ENCODE results near the gene LDAH.

The LDAH gene

GRCh38 chr2:20656561-20656960 is 166.3 kb downstream of the LDAH start:
- Histone ChIP-seq H3K4me3 (ENCODE audit: insufficient read depth, low read depth, low read length, poor library complexity, severe bottlenecking) (no peak overlapping the region), H3K9me3 (ENCODE audit: control insufficient read depth, low read length) (no peaks in the 10 kb centered on the region), H3K4me1 (ENCODE audit: control insufficient read depth, insufficient read depth, low read length, poor library complexity, severe bottlenecking) (peaks cover 5% of the 10 kb centered on the region), H3K27me3 (replicated peaks; ENCODE audit: control insufficient read depth, insufficient read depth, low read length, poor library complexity, severe bottlenecking) (peaks cover under 1% of the 10 kb centered on the region), H3K27ac (ENCODE audit: insufficient read depth, low read length, poor library complexity, severe bottlenecking) (no peak overlapping the region), H3K36me3 (ENCODE audit: control insufficient read depth, insufficient read depth, low read length) (no peaks in the 10 kb centered on the region)
- no peak for DNase-seq

- no peak for DNase-seq
- Histone ChIP-seq H3K4me1 (ENCODE audit: control insufficient read depth, insufficient read depth, low read length, poor library complexity, severe bottlenecking) (peaks cover 15% of the 10 kb centered on the region), H3K27ac (ENCODE audit: insufficient read depth, low read length, poor library complexity, severe bottlenecking) (no peak overlapping the region), H3K9me3 (ENCODE audit: control insufficient read depth, low read length) (no peaks in the 10 kb centered on the region), H3K4me3 (ENCODE audit: insufficient read depth, low read depth, low read length, poor library complexity, severe bottlenecking) (no peak overlapping the region), H3K36me3 (ENCODE audit: control insufficient read depth, insufficient read depth, low read length) (no peaks in the 10 kb centered on the region), H3K27me3 (replicated peaks; ENCODE audit: control insufficient read depth, insufficient read depth, low read length, poor library complexity, severe bottlenecking) (no peaks in the 10 kb centered on the region)
Observed at GRCh38 chr2:20654535-20654813, 168.4 kb downstream of the LDAH start.

GRCh38 chr2:20653695-20654534 is 169.0 kb downstream of the LDAH start:
- no peak overlapping the region for H3K4me3 ChIP-seq (ENCODE audit: insufficient read depth, low read depth, low read length, poor library complexity, severe bottlenecking)
- H3K9me3 ChIP-seq (ENCODE audit: control insufficient read depth, low read length) = no peaks in the 10 kb centered on the region
- peaks cover 15% of the 10 kb centered on the region for H3K4me1 ChIP-seq (ENCODE audit: control insufficient read depth, insufficient read depth, low read length, poor library complexity, severe bottlenecking)
- H3K27me3 ChIP-seq (replicated peaks; ENCODE audit: control insufficient read depth, insufficient read depth, low read length, poor library complexity, severe bottlenecking) = no peaks in the 10 kb centered on the region
- DNase-seq = no peak
- no peaks in the 10 kb centered on the region for H3K36me3 ChIP-seq (ENCODE audit: control insufficient read depth, insufficient read depth, low read length)
- H3K27ac ChIP-seq (ENCODE audit: insufficient read depth, low read length, poor library complexity, severe bottlenecking) = no peak overlapping the region

GRCh38 chr2:20652673-20653575 is 170.0 kb downstream of the LDAH start:
- Histone ChIP-seq H3K36me3 (ENCODE audit: control insufficient read depth, insufficient read depth, low read length) (no peaks in the 10 kb centered on the region), H3K9me3 (ENCODE audit: control insufficient read depth, low read length) (no peaks in the 10 kb centered on the region), H3K4me3 (ENCODE audit: insufficient read depth, low read depth, low read length, poor library complexity, severe bottlenecking) (no peak overlapping the region), H3K27ac (ENCODE audit: insufficient read depth, low read length, poor library complexity, severe bottlenecking) (no peak overlapping the region), H3K4me1 (ENCODE audit: control insufficient read depth, insufficient read depth, low read length, poor library complexity, severe bottlenecking) (peaks cover 15% of the 10 kb centered on the region), H3K27me3 (replicated peaks; ENCODE audit: control insufficient read depth, insufficient read depth, low read length, poor library complexity, severe bottlenecking) (no peaks in the 10 kb centered on the region)
- DNase-seq = no peak

- H3K27me3 ChIP-seq (replicated peaks; ENCODE audit: control insufficient read depth, insufficient read depth, low read length, poor library complexity, severe bottlenecking) = no peaks in the 10 kb centered on the region
- peaks cover 15% of the 10 kb centered on the region for H3K4me1 ChIP-seq (ENCODE audit: control insufficient read depth, insufficient read depth, low read length, poor library complexity, severe bottlenecking)
- H3K27ac ChIP-seq (ENCODE audit: insufficient read depth, low read length, poor library complexity, severe bottlenecking) = no peak overlapping the region
- H3K4me3 ChIP-seq (ENCODE audit: insufficient read depth, low read depth, low read length, poor library complexity, severe bottlenecking) = no peak overlapping the region
- no peak for DNase-seq
- H3K9me3 ChIP-seq (ENCODE audit: control insufficient read depth, low read length) = no peaks in the 10 kb centered on the region
- H3K36me3 ChIP-seq (ENCODE audit: control insufficient read depth, insufficient read depth, low read length) = no peaks in the 10 kb centered on the region
Observed at GRCh38 chr2:20652141-20652540, 170.8 kb downstream of the LDAH start.

- Histone ChIP-seq H3K9me3 (ENCODE audit: control insufficient read depth, low read length) (no peaks in the 10 kb centered on the region), H3K36me3 (ENCODE audit: control insufficient read depth, insufficient read depth, low read length) (no peaks in the 10 kb centered on the region), H3K27me3 (replicated peaks; ENCODE audit: control insufficient read depth, insufficient read depth, low read length, poor library complexity, severe bottlenecking) (no peaks in the 10 kb centered on the region), H3K27ac (ENCODE audit: insufficient read depth, low read length, poor library complexity, severe bottlenecking) (peak overlapping the region; percentile 61), H3K4me1 (ENCODE audit: control insufficient read depth, insufficient read depth, low read length, poor library complexity, severe bottlenecking) (peaks cover 15% of the 10 kb centered on the region), H3K4me3 (ENCODE audit: insufficient read depth, low read depth, low read length, poor library complexity, severe bottlenecking) (no peak overlapping the region)
- no peak for DNase-seq
Observed at GRCh38 chr2:20651731-20652099, 171.2 kb downstream of the LDAH start.

GRCh38 chr2:20650877-20651730 is 171.8 kb downstream of the LDAH start, which contains the start of gene HS1BP3:
TSS of gene HS1BP3 (minus strand) at chr2:20651098. CDS start at chr2:20651063, 35 bp downstream.
- peak within 1 kb of the TSS; percentile 84 for H3K27ac ChIP-seq (ENCODE audit: insufficient read depth, low read length, poor library complexity, severe bottlenecking)
- no peaks in the 10 kb centered on the region for H3K9me3 ChIP-seq (ENCODE audit: control insufficient read depth, low read length)
- peaks cover 15% of the 10 kb centered on the region for H3K4me1 ChIP-seq (ENCODE audit: control insufficient read depth, insufficient read depth, low read length, poor library complexity, severe bottlenecking)
- DNase-seq = peak; percentile 83 to 84 (median 84)
- no peaks in the 10 kb centered on the region for H3K36me3 ChIP-seq (ENCODE audit: control insufficient read depth, insufficient read depth, low read length)
- no peaks in the 10 kb centered on the region for H3K27me3 ChIP-seq (replicated peaks; ENCODE audit: control insufficient read depth, insufficient read depth, low read length, poor library complexity, severe bottlenecking)
- peak within 1 kb of the TSS; percentile 83 for H3K4me3 ChIP-seq (ENCODE audit: insufficient read depth, low read depth, low read length, poor library complexity, severe bottlenecking)

GRCh38 chr2:20650393-20650876 is 172.5 kb downstream of the LDAH start:
- Histone ChIP-seq H3K27ac (ENCODE audit: insufficient read depth, low read length, poor library complexity, severe bottlenecking) (peak overlapping the region; percentile 84), H3K4me1 (ENCODE audit: control insufficient read depth, insufficient read depth, low read length, poor library complexity, severe bottlenecking) (peaks cover 15% of the 10 kb centered on the region), H3K9me3 (ENCODE audit: control insufficient read depth, low read length) (no peaks in the 10 kb centered on the region), H3K36me3 (ENCODE audit: control insufficient read depth, insufficient read depth, low read length) (peaks cover 3% of the 10 kb centered on the region), H3K4me3 (ENCODE audit: insufficient read depth, low read depth, low read length, poor library complexity, severe bottlenecking) (peak overlapping the region; percentile 83), H3K27me3 (replicated peaks; ENCODE audit: control insufficient read depth, insufficient read depth, low read length, poor library complexity, severe bottlenecking) (no peaks in the 10 kb centered on the region)
- peak in 2 of 3 donors; percentile 15 to 23 for DNase-seq

GRCh38 chr2:20649976-20650375 is 172.9 kb downstream of the LDAH start:
- Histone ChIP-seq H3K27me3 (replicated peaks; ENCODE audit: control insufficient read depth, insufficient read depth, low read length, poor library complexity, severe bottlenecking) (no peaks in the 10 kb centered on the region), H3K36me3 (ENCODE audit: control insufficient read depth, insufficient read depth, low read length) (peaks cover 8% of the 10 kb centered on the region), H3K4me1 (ENCODE audit: control insufficient read depth, insufficient read depth, low read length, poor library complexity, severe bottlenecking) (peaks cover 15% of the 10 kb centered on the region), H3K9me3 (ENCODE audit: control insufficient read depth, low read length) (no peaks in the 10 kb centered on the region), H3K4me3 (ENCODE audit: insufficient read depth, low read depth, low read length, poor library complexity, severe bottlenecking) (peak overlapping the region; percentile 83), H3K27ac (ENCODE audit: insufficient read depth, low read length, poor library complexity, severe bottlenecking) (peak overlapping the region; percentile 84)
- DNase-seq = no peak

All from effector memory CD4-positive, alpha-beta T cell (primary cell).